OCI-LY7 (cell line): Measurements from ENCODE around the gene MGST2. TPM values are rescaled to one million over a fixed set of nuclear protein-coding genes. Genes with fewer than 3 reads are reported as not detected.

Experiments used
- BruUV-seq: library from RNA; stranded (reverse); fragments of 400-500 nt; replicated peaks from 2 replicates; lab custom pipeline; 2021; lab: Mats Ljungman, UMichigan
- CTCF ChIA-PET: fragments of 300-600 bp; sonication (Branson Sonifier 250); formaldehyde crosslinking; loops from one replicate; lab custom pipeline; 2022; ENCODE audit warnings: antibody characterized with exemption; ENCODE audit not compliant: unreplicated experiment; lab: Charles Lee
- POLR2A ChIA-PET: fragments of 300-600 bp; sonication (Branson Sonifier 250); formaldehyde crosslinking; loops from one replicate; lab custom pipeline; 2022; ENCODE audit warnings: antibody characterized with exemption; lab: Charles Lee
- DNase-seq: peaks from one replicate; pipeline ENCODE4 v3.0.0-alpha.2; 2015; ENCODE audit warnings: low spot score
- H2AFZ ChIP-seq: fragments of 200-600 bp; sonication (generic), shearing (Covaris generic); 2 replicates; pipeline ENCODE4 v1.6.1; 2014; ENCODE audit warnings: mild to moderate bottlenecking, antibody characterized with exemption, low read length, moderate library complexity
- H3K27ac ChIP-seq: fragments of 200-600 bp; sonication (generic); 2 replicates; pipeline ENCODE4 v1.5.1; 2014; ENCODE audit warnings: mixed run types, low read depth, mild to moderate bottlenecking, moderate library complexity, low read length, inconsistent platforms; ENCODE audit not compliant: poor library complexity, severe bottlenecking
- H3K36me3 ChIP-seq: fragments of 200-600 bp; sonication (generic); 2 replicates; pipeline ENCODE4 v1.6.1; 2014; ENCODE audit warnings: mild to moderate bottlenecking, antibody characterized with exemption, low read length, moderate library complexity, mixed read lengths; ENCODE audit not compliant: insufficient read depth
- H3K4me1 ChIP-seq: fragments of 200-600 bp; sonication (generic); 2 replicates; pipeline ENCODE4 v1.5.1; 2014; ENCODE audit warnings: mild to moderate bottlenecking, low read length; ENCODE audit not compliant: insufficient read depth, poor library complexity, severe bottlenecking
- H3K4me2 ChIP-seq: fragments of 200-600 bp; sonication (generic); 2 replicates; pipeline ENCODE4 v1.6.1; 2014; ENCODE audit warnings: mild to moderate bottlenecking, low read length
- H3K4me3 ChIP-seq: fragments of 200-600 bp; sonication (generic); 2 replicates; pipeline ENCODE4 v1.5.1; 2014; ENCODE audit warnings: mild to moderate bottlenecking, low read depth, low read length; ENCODE audit not compliant: poor library complexity, severe bottlenecking
- H3K79me2 ChIP-seq: fragments of 200-600 bp; sonication (generic); 2 replicates; pipeline ENCODE4 v1.6.1; 2016; ENCODE audit warnings: low read depth, mild to moderate bottlenecking, low read length, moderate library complexity, mixed read lengths; ENCODE audit not compliant: insufficient read depth
- H3K9me2 ChIP-seq: fragments of 200-600 bp; sonication (generic); 2 replicates; pipeline ENCODE4 v1.6.1; 2016; ENCODE audit warnings: mild to moderate bottlenecking, low read length, mixed read lengths; ENCODE audit not compliant: insufficient read depth
- H3K9me3 ChIP-seq: fragments of 200-600 bp; sonication (generic); 2 replicates; pipeline ENCODE4 v1.6.1; 2014; ENCODE audit warnings: mild to moderate bottlenecking, mixed run types, low read length, mixed read lengths
- H4K20me1 ChIP-seq: fragments of 200-600 bp; sonication (generic); 2 replicates; pipeline ENCODE4 v1.6.1; 2014; ENCODE audit warnings: mild to moderate bottlenecking, antibody characterized with exemption, low read length, moderate library complexity, mixed read lengths; ENCODE audit not compliant: insufficient read depth
- CTCF ChIP-seq: fragments of 200-600 bp; sonication (generic); conservative IDR thresholded peaks from 2 replicates; pipeline ENCODE4 v1.5.1; 2014; ENCODE audit warnings: mild to moderate bottlenecking, antibody characterized with exemption, low read length, moderate library complexity, mixed read lengths
- EZH2phosphoT487 ChIP-seq: fragments of 200-600 bp; sonication (generic); IDR thresholded peaks from 2 replicates; pipeline ENCODE4 v1.6.1; 2018; ENCODE audit warnings: low read depth, borderline replicate concordance, mild to moderate bottlenecking, mixed run types, antibody characterized with exemption, low read length, moderate library complexity, mixed read lengths
- intact Hi-C: fragments of 100-400 bp; cut with micrococcal nuclease; formaldehyde crosslinking; loops from one replicate; pipeline ENCODE4 v1.10.0; 2022; ENCODE audit not compliant: unreplicated experiment
- total RNA-seq, 2 experiments: library from RNA; depleted of rRNA in 1 of 2; stranded (reverse); fragments of >200 nt in 1 of 2; shearing (Covaris generic) in 1 of 2; gene quantifications; 2 replicates each; pipeline ENCODE4 v1.2.3, GENCODE V29; 2014 to 2022

The MGST2 gene
- total RNA-seq, 2 experiments from 2014 or later: 4.7 to 11.7 TPM

DNA sequence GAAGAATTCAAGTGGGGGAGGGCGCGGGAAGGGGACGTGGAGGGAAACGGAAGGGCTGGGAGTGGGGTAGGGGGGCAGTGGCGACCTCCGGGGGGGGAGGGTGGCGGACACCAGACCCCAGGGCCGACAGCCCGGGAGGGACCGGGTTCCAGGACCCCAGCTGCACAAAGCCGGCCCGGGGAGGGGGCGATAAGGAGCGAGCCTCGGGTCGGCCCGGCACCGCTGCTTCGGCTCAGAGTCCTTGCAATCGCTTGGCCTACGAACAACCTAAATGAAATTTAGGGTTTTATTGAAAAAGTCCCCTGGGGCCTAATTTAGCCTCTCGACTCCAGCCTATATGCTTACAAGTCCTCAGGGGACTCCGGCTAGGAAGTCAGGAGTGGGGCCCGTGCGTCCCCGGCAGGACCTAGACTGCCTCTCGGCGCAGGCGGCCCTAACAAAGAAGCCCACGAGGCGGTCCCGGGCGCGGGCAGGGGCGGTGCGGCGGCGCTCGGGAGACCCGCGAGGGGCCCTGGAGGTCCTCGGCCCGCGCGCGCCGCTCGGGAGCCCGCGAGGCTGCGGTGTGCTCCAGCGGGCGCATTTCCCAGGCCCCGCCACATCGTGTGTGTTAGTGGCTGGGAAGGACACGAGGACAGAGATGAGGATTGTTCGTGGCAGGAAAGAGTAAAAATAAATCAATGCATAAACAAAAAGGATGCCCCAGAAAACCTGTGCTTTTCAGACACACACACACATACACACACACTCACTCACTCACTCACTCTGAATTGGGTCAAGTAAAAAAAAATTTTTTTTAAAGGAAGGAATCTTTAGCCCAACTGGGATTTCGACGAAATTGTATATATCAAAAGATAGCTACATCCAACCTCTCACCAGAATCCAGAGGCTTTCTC is 70.0 kb downstream of the MGST2 start:
- intact Hi-C loops: loop anchor here (10.0 kb wide), 1 partner anchor 519 kb away; no protein-coding TSS in a partner anchor
- Histone ChIP-seq H3K9me3 (no peaks in the 10 kb centered on the region), H3K36me3 (no peaks in the 10 kb centered on the region), H3K79me2 (no peaks in the 10 kb centered on the region), H3K4me2 (no peak overlapping the region; the same call in 1 of the 2 replicates), H3K4me3 (no peak overlapping the region), H2AFZ (no peak overlapping the region), H3K4me1 (peaks cover 5% of the 10 kb centered on the region), H3K9me2 (no peaks in the 10 kb centered on the region), H3K27ac (no peak overlapping the region), H4K20me1 (no peaks in the 10 kb centered on the region)
- POLR2A ChIA-PET: interaction anchor here (1.2 kb wide), 1 partner anchor 8 kb away, joined by 4 read pairs; no protein-coding TSS in a partner anchor
- BruUV-seq: no TSS peak
- TF ChIP-seq EZH2phosphoT487 (no peak), CTCF (no peak)
- no peak for DNase-seq
- CTCF ChIA-PET: interaction anchor here (0.5 kb wide), 1 partner anchor 1286 kb away, joined by 4 read pairs; no protein-coding TSS in a partner anchor

DNA sequence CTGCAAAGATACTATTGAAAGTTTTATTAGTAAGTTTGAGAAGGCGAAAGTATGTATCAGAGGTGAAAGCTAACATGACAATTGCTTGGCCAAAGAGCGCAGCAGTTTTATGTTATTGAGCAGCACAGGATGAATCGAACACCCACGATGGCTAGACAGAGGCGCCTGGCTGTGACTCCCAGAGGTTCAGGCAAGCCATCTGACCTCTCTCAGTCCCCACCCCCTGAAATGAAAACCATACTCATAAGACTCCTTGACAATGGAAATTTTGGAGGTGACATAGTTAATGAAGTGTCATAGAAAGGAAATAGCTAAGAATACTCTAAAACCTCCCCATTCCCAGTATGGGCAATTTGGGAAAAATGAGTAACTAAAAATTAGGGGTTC is 70.6 kb downstream of the MGST2 start:
- Histone ChIP-seq H3K79me2 (no peaks in the 10 kb centered on the region), H3K4me2 (no peak overlapping the region), H4K20me1 (no peaks in the 10 kb centered on the region), H3K27ac (no peak overlapping the region), H3K9me3 (no peaks in the 10 kb centered on the region), H3K4me1 (peaks cover 5% of the 10 kb centered on the region), H3K36me3 (no peaks in the 10 kb centered on the region), H3K4me3 (no peak overlapping the region), H3K9me2 (no peaks in the 10 kb centered on the region), H2AFZ (no peak overlapping the region)
- CTCF ChIA-PET: interaction anchor here (0.5 kb wide), 1 partner anchor 1287 kb away, joined by 4 read pairs; no protein-coding TSS in a partner anchor
- BruUV-seq: no TSS peak
- TF ChIP-seq CTCF (no peak), EZH2phosphoT487 (no peak)
- no peak for DNase-seq
- intact Hi-C loops: loop anchor here (10.0 kb wide), 1 partner anchor 519 kb away; no protein-coding TSS in a partner anchor
- POLR2A ChIA-PET: interaction anchor here (1.2 kb wide), 1 partner anchor 9 kb away, joined by 4 read pairs; no protein-coding TSS in a partner anchor
